OCI-LY1 (cell line): Measurements from ENCODE around the gene EXOSC7.

Experiments used
- H2AFZ ChIP-seq: fragments of 200-600 bp; sonication (generic), shearing (Covaris generic); 2 replicates; pipeline ENCODE4 v1.6.0; 2014; ENCODE audit warnings: antibody characterized with exemption, mild to moderate bottlenecking, low read length
- H3F3A ChIP-seq: fragments of 200-600 bp; sonication (generic), shearing (Covaris generic); 2 replicates; pipeline ENCODE4 v1.6.0; 2014; ENCODE audit warnings: mild to moderate bottlenecking, antibody characterized with exemption, low read length, moderate library complexity; ENCODE audit not compliant: insufficient read depth
- H3K27ac ChIP-seq: fragments of 200-600 bp; sonication (generic); 2 replicates; pipeline ENCODE4 v1.5.1; 2014; ENCODE audit warnings: low read length, mixed run types, mild to moderate bottlenecking, low read depth; ENCODE audit not compliant: poor library complexity, severe bottlenecking
- H3K27me3 ChIP-seq: fragments of 200-600 bp; sonication (generic); 2 replicates; pipeline ENCODE4 v1.6.0; 2014; ENCODE audit warnings: antibody characterized with exemption, mild to moderate bottlenecking, low read length, moderate library complexity; ENCODE audit not compliant: insufficient read depth
- H3K36me3 ChIP-seq: fragments of 200-600 bp; sonication (generic); 2 replicates; pipeline ENCODE4 v1.6.1; 2014; ENCODE audit warnings: mild to moderate bottlenecking, antibody characterized with exemption, low read length, moderate library complexity, mixed read lengths; ENCODE audit not compliant: insufficient read depth
- H3K4me1 ChIP-seq: fragments of 200-600 bp; sonication (generic); 2 replicates; pipeline ENCODE4 v1.5.1; 2014; ENCODE audit warnings: mild to moderate bottlenecking, low read length, moderate library complexity; ENCODE audit not compliant: insufficient read depth, severe bottlenecking
- H3K4me2 ChIP-seq: fragments of 200-600 bp; sonication (generic), shearing (Covaris generic); 2 replicates; pipeline ENCODE4 v1.6.1; 2014; ENCODE audit warnings: low read length
- H3K4me3 ChIP-seq: fragments of 200-600 bp; sonication (generic); 2 replicates; pipeline ENCODE4 v1.5.1; 2014; ENCODE audit warnings: low read length, low read depth, mild to moderate bottlenecking, mixed read lengths; ENCODE audit not compliant: poor library complexity, severe bottlenecking
- H3K79me2 ChIP-seq: fragments of 200-600 bp; shearing (Covaris generic); 2 replicates; pipeline ENCODE4 v1.6.1; 2016; ENCODE audit warnings: mixed run types, low read length, mixed read lengths; ENCODE audit not compliant: insufficient read depth
- H3K9ac ChIP-seq: fragments of 200-600 bp; sonication (generic), shearing (Covaris generic); 2 replicates; pipeline ENCODE4 v1.6.1; 2014; ENCODE audit warnings: mild to moderate bottlenecking, low read length, mixed read lengths
- H3K9me2 ChIP-seq: fragments of 200-600 bp; sonication (generic), shearing (Covaris generic); 2 replicates; pipeline ENCODE4 v1.6.1; 2014; ENCODE audit warnings: low read depth, mild to moderate bottlenecking, low read length, mixed read lengths
- H3K9me3 ChIP-seq: fragments of 200-600 bp; shearing (Covaris generic); 2 replicates; pipeline ENCODE4 v1.6.1; 2014; ENCODE audit warnings: low read length, mixed read lengths
- H4K20me1 ChIP-seq: fragments of 200-600 bp; sonication (generic), shearing (Covaris generic); 2 replicates; pipeline ENCODE4 v1.6.0; 2016; ENCODE audit warnings: mild to moderate bottlenecking, low read length; ENCODE audit not compliant: insufficient read depth
- EZH2 ChIP-seq: fragments of 200-600 bp; sonication (generic), shearing (Covaris generic); IDR thresholded peaks from 2 replicates; pipeline ENCODE4 v1.8.0; 2017; ENCODE audit warnings: borderline replicate concordance, mixed run types, mild to moderate bottlenecking, antibody characterized with exemption, low read length, moderate library complexity, mixed read lengths
- TF ChIP-seq, protein P1 (sequence below): fragments of 200-600 bp; sonication (generic), shearing (Covaris generic); IDR thresholded peaks from 2 replicates; pipeline ENCODE4 v1.5.1; 2017; ENCODE audit warnings: mild to moderate bottlenecking, antibody characterized with exemption, low read length, moderate library complexity, mixed read lengths

EXOSC7 gene

DNA sequence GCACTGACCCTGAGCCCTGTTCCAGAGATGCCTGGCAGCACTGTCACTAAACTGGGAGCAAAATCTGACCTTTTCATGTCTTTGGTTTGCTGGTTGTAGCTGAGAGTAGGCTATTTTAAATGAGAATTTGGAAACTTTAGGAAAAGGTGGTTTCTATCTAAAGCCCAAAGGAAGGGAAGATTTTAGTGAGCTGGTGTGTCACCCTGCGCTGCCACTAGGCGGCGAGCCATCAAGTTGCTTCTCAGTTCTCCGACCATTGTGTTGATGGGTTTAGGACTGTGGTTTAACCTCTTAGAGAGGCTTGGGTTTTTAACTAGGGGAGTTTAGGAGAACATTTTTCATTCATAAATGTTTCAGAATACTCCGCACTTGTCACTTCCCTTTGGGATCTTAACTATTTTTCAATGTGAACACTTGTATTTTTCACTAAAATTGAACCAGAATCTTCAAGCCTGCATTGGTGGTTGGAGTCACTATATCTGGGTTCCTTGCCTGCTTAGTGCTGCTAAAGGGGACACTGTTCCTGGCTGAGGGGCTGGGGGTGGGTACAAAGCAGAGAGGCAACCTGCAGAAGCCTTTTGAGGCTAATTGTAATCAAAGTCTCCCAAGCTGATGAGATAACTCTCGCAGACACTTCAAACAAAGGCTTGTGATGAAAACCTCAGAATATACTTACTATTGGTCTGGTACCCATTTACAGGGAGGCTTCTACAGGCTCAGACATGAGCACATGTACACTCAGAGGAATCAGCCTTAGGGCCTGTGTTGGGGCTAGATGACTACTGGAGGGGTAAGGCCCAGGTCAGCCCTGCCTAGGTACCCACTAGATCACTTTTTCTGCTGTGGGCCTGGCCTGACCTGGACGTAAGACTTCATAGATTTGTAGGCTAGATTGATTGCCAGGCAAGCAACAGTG lies 16.8 kb downstream of the EXOSC7 start:
- peaks cover 83% of the 10 kb centered on the region for H3K36me3 ChIP-seq
- TF ChIP-seq, protein P1, sequence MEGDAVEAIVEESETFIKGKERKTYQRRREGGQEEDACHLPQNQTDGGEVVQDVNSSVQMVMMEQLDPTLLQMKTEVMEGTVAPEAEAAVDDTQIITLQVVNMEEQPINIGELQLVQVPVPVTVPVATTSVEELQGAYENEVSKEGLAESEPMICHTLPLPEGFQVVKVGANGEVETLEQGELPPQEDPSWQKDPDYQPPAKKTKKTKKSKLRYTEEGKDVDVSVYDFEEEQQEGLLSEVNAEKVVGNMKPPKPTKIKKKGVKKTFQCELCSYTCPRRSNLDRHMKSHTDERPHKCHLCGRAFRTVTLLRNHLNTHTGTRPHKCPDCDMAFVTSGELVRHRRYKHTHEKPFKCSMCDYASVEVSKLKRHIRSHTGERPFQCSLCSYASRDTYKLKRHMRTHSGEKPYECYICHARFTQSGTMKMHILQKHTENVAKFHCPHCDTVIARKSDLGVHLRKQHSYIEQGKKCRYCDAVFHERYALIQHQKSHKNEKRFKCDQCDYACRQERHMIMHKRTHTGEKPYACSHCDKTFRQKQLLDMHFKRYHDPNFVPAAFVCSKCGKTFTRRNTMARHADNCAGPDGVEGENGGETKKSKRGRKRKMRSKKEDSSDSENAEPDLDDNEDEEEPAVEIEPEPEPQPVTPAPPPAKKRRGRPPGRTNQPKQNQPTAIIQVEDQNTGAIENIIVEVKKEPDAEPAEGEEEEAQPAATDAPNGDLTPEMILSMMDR: peak; percentile 87
- TF ChIP-seq EZH2: no peak

DNA sequence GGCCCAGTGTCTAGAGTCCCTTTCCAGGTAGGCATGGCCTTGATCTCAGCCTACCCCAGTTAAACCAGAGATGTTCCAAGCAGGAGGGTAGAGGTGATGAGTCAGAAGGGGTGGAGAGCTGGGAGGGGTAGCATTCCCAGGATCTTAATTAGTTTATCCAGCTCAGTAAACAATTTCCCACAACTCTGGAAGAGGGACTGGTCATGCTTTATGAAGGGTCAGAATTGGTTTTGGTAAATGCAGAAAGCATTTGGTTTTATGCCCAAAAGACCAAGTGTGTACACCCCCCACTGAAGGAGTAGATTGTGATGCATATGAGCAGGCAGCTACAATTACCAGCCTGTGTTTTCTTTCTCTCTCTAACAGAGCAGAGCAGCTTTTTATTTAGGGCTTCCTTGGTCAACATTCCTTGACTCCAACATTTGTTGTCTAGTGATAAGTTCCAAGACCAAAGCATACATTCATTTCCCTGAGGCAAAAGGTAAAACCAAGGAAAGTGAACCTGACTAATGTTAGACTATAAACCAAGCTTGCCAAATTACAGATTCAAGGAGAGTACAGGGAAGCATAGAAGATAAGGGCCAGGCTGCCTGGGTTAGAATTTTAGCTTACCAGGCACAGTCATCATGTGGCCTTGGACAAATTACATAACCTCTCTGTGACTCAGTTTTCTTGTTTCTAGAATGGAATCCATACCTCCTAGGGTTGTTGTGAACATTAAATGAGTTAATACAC lies 17.6 kb downstream of the EXOSC7 start:
- Histone ChIP-seq H2AFZ (no peak overlapping the region), H3K79me2 (0 out of 2 replicates have a peak, but pooled peaks cover 3% of the 10 kb centered on the region), H3K4me2 (no peak overlapping the region), H3K9me3 (no peaks in the 10 kb centered on the region), H3K4me3 (no peak overlapping the region), H3F3A (no peaks in the 10 kb centered on the region), H3K4me1 (no peaks in the 10 kb centered on the region), H3K9ac (no peak overlapping the region), H3K27me3 (no peaks in the 10 kb centered on the region), H3K36me3 (peaks cover 91% of the 10 kb centered on the region), H3K9me2 (no peaks in the 10 kb centered on the region), H3K27ac (no peak overlapping the region), H4K20me1 (no peaks in the 10 kb centered on the region)
- no peak for TF ChIP-seq EZH2
- TF ChIP-seq, protein P1: no peak

More for the DNA sequence above, 16.8 kb downstream of the EXOSC7 start:
- no peaks in the 10 kb centered on the region for H3F3A ChIP-seq
- no peak overlapping the region for H3K4me3 ChIP-seq
- no peaks in the 10 kb centered on the region for H3K27me3 ChIP-seq
- H3K9ac ChIP-seq: no peak overlapping the region
- no peaks in the 10 kb centered on the region for H4K20me1 ChIP-seq
- no peak overlapping the region for H3K27ac ChIP-seq
- H3K9me2 ChIP-seq: no peaks in the 10 kb centered on the region
- no peak overlapping the region for H2AFZ ChIP-seq
- H3K4me2 ChIP-seq: no peak overlapping the region
- peaks cover 3% of the 10 kb centered on the region; the same call in 1 of the 2 replicates for H3K79me2 ChIP-seq
- no peaks in the 10 kb centered on the region for H3K4me1 ChIP-seq
- H3K9me3 ChIP-seq: no peaks in the 10 kb centered on the region

DNA sequence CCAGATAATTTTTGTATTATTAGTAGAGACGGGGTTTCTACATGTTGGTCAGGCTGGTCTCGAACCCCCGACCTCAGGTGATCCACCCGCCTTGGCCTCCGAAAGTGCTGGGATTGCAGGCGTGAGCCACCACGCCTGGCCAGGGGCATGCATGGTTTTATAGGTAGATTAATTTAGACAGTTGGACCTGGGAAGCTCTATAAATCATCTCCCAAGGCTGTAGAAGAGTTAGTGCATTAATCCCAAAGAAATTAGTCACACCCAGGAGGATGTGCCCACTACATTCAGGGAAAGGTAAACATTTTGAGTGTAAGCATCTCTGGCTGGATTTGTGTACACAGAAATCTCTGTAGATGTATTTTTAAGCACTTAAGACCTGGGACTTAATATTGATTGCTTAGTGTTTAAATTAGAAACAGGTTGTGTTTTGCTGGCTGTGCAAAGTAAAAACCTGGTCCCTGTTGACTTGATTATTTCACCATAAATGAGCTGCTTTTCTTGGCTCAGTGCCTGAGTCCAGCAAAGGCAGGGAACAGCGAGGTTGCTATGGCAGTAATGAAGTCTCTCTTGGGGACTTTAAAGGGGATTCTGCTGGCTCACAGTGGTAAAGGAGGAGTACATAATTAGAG lies 19.2 kb downstream of the EXOSC7 start:
- H3K9ac ChIP-seq: no peak overlapping the region
- H4K20me1 ChIP-seq: no peaks in the 10 kb centered on the region
- H3K4me1 ChIP-seq: no peaks in the 10 kb centered on the region
- no peak overlapping the region for H3K4me3 ChIP-seq
- H3K27ac ChIP-seq: no peak overlapping the region
- H3K4me2 ChIP-seq: no peak overlapping the region
- H3K9me2 ChIP-seq: no peaks in the 10 kb centered on the region
- no peak overlapping the region for H2AFZ ChIP-seq
- H3K9me3 ChIP-seq: no peaks in the 10 kb centered on the region
- H3F3A ChIP-seq: no peaks in the 10 kb centered on the region
- TF ChIP-seq EZH2: no peak
- TF ChIP-seq, protein P1: no peak
- H3K36me3 ChIP-seq: peaks cover 93% of the 10 kb centered on the region
- no peaks in the 10 kb centered on the region for H3K79me2 ChIP-seq
- H3K27me3 ChIP-seq: no peaks in the 10 kb centered on the region
